IPS-11a (cell line): ENCODE results near the gene CTNNBL1.
"Not testable (repeated sequence)": the region's sequence is repeated elsewhere in the genome, so short reads cannot be mapped to it uniquely, and the experiment has no call there.

Source experiments
- H3K4me3 ChIP-seq: one replicate; pipeline ENCODE4 v1.5.1; 2013; ENCODE audit warnings: low read depth, low read length, control low read depth

The CTNNBL1 gene

DNA sequence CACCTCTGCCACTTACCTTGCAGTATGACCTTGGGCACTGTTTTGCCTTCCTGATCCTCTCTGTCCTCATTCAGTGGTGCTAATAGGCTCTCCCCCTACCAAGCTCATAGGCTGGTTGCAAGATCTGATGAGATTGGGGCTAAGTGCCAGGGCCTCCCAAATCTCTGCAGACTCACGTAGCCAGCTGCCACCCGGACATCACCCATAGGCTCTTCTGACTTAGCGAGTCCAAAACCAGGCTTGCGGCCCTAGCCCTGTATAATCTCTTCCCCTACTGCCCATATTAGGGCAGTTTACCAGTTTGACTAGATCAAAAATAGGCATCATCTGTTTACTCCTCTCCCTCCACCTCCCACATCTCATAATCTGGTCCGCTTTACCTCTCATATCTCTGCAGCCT, 154.9 kb downstream of the CTNNBL1 start:
- H3K4me3 ChIP-seq: no peak overlapping the region

GRCh38 chr20:37849156-37849555, 155.3 kb downstream of the CTNNBL1 start:
- no peak overlapping the region for H3K4me3 ChIP-seq

- no peak overlapping the region for H3K4me3 ChIP-seq
These were observed 155.7 kb downstream of the CTNNBL1 start for GRCh38 chr20:37849566-37849965.

GRCh38 chr20:37850036-37850592, 156.3 kb downstream of the CTNNBL1 start:
- H3K4me3 ChIP-seq: no peak overlapping the region

GRCh38 chr20:37850724-37851355, 157.0 kb downstream of the CTNNBL1 start:
- no peak overlapping the region for H3K4me3 ChIP-seq

GRCh38 chr20:37852666-37853065, 158.8 kb downstream of the CTNNBL1 start:
- no peak overlapping the region for H3K4me3 ChIP-seq

- H3K4me3 ChIP-seq: no peak overlapping the region
These were observed 160.1 kb downstream of the CTNNBL1 start for GRCh38 chr20:37853823-37854375.

DNA sequence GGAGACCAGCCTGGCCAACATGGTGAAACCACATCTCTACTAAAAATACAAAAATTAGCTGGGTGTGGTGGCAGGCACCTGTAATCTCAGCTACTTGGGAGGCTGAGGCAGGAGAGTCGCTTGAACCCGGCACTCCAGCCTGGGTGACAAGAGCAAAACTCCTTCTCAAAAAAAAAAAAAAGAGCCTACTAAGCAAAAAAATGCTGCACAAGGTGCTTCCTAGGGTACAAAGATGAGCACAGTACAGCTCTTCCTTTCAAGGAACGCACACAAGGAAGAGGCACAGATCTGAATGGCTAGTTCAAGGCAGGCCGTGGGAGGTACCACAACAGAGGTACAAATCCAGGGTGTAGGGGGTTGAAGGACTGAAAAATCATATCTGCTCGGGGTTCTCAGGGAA, 162.2 kb downstream of the CTNNBL1 start:
- H3K4me3 ChIP-seq: not testable (repeated sequence)

DNA sequence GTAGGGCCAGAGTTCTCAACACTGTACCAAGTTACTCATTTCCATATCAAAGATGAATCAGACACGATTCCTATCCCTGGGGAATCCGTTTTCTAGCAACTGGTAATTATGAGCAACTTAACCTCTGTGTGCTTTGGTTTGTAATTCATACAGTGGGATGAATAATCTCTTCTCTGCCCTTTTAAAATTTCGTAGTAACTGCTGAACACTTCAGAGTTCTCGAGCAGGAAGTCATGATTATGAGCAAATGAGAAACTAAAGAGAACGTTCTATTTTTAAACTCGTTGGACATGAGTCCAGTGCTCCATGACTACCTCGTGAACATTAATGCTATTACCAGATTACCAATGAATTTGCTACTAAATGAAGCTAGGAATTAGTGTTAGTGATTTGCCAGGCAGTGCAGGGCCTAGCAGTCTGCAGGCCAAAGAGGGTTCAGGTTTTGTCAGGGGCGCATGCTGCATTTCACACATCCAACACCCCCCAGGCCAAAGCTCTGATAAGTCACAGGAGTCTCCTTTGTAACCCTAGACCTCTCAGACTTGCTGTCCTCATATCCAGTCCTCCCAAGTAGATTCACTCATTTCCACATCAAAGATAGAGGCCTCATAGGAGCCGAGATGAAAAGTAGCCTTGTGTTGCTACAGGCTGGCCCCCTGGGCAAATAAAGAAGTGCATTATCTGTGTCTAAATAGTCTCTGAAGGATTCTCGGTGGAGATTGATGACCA, 163.3 kb downstream of the CTNNBL1 start:
- H3K4me3 ChIP-seq: no peak overlapping the region

DNA sequence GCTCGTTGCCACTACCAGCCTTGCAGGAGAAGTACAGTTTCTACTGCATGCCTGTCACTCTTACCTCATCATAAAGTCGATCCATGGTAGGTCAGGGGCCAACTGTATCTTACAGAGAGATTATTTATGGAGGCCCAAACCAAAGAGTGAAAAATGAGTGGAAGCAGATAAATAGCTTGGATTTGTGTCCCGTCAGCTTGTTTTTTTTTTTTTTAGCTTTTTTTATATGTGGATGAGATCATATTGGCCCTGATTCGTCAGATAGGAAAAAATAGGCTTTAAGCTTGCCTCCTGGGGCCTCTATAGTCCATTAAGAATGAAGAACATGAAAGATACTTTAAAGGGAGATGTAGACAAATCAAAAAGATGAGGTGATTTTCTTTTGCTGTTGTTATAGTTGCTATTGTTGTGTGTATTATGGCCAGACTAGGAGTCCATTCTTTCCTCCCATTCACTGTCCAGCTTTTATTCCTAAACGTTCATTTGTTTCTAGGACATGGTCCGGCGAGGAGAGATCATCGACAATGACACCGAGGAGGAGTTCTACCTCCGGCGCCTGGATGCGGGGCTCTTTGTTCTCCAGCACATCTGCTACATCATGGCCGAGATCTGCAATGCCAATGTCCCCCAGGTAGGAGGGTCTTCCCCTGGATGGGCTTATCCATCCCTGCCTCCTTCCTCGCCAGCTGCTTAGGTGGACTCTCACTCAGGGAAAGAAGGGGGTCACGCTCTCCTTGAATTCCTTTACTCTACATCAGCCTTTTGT, 165.8 kb downstream of the CTNNBL1 start:
- H3K4me3 ChIP-seq: no peak overlapping the region

DNA sequence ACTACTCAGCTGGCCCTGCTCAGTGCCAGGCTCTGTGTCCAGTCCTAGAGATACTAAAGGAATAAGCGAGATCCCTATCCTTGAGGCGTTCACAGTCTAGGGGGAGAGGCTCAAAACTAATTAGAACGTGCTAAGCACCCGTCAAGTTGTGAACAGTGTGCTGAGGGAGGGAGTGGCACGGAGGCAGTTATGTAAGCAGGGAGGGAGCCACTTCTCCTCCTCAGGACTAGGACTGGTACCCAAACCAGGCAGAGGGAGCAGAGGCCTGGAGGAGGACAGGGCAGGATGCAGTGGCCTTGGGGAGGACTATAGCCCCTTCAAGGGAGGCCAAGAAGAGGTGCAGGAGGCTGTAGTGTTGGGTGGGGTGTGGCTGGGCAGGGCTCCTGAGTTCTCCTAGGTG, 169.5 kb downstream of the CTNNBL1 start:
- no peak overlapping the region for H3K4me3 ChIP-seq

DNA sequence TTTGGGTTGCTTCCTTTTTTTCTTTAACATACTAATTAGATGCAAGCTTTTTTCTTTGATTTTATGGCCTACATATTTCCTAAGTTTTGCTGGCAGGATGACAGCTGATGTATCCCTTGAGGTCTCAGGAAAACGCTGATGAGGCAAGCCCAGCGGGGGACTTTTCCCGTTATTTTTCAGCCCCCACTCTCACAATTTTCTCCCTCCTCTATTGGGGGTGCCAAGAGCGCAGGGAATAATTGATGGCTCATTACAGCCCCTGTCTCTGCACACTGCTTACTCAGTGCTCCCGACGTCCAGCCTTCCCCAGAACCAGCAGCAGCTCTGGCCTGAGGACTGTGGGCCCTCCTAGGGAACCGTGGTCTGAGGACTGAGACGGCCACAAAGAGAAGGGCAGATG, 170.5 kb downstream of the CTNNBL1 start:
- H3K4me3 ChIP-seq: no peak overlapping the region

DNA sequence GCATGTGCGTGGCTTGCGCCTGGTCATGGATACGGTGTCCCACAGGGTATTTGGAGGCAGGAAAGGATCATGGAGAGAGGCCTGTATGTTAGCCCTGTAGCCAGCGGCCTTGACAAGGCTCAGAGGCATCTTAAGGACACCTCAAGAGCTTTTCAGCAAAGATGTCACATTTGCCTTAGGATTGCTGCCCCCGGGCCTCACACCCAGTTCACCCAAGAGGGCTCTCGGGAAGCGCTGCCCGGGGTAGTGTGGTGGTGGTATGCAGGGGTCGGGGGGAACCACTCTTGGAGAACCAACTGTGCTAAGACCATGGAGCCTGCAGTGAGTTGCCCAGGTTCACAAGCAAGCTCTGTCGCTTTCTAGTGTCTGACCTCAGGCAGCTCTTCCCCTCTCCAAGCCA, 172.2 kb downstream of the CTNNBL1 start:
- no peak overlapping the region for H3K4me3 ChIP-seq

- H3K4me3 ChIP-seq: no peak overlapping the region
These were observed 173.7 kb downstream of the CTNNBL1 start for GRCh38 chr20:37867289-37868195.

DNA sequence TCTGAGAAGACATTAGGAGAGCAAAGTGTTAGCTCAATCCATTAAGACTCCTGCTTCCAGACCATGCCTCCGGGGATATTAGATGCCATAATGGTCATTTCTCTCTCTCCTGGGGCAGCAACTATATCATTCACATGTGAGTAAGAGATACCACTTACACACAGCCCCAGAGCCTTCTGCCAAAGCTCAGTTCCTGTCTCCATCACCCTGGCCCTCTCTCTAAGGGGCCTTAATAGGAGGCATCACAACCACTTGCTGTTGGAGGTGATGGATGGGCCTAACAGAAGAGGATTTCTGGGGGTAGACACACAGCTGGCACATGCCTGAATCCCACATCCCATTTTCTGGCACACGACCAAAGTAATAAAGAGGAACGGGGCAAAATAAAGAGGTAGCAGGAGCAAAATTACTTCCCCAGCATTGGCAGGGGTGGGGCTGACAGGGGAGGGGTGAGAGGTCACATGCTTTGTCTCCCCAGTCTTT, 175.1 kb downstream of the CTNNBL1 start:
- no peak overlapping the region for H3K4me3 ChIP-seq

DNA sequence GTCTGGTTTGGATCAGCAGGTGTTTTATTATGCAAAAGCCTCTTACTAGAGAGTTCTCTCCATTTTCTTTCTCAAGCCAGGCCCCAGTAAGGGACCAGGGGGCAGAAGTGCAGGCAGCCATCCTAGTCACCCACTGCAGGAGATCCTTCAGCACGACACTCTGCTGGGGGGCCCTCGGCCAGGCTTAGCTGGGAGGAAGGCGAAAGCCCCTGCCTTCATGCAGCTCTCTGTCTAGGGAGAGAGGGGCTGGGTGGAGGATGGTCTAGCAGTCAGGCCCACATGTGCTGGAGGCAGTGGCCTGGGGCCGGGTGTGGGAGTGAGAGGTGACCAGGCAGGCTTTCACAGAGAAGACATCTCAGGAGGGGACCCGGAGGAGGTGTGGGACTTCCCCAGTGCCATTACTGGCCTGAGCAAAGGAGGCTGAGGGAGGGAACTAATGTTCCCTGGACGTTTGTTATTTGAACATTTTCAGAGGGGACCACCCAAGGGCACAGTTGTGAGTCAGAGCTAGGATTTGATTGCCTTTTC, 175.6 kb downstream of the CTNNBL1 start:
- no peak overlapping the region for H3K4me3 ChIP-seq

DNA sequence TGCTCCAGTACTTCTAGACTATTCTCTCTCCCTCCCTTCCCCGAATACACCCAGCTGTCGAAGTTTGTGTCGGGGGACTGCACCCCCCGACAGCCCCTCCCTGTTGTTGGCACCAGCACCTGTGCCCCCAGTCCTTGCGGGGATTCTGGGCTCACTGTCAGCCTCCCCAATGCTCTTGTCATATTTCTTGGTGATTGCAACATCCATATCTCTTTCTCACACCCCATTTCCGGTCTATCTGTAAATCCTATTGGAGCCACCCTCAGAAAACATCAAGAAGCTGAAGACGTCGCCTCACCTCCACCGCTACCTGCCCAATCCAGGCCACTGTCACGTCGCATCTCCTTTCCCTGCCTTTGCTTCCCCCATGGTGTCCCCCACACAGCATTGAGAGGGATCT, 176.5 kb downstream of the CTNNBL1 start:
- H3K4me3 ChIP-seq: no peak overlapping the region

- no peak overlapping the region for H3K4me3 ChIP-seq
These were observed 177.9 kb downstream of the CTNNBL1 start for GRCh38 chr20:37871751-37872150.

DNA sequence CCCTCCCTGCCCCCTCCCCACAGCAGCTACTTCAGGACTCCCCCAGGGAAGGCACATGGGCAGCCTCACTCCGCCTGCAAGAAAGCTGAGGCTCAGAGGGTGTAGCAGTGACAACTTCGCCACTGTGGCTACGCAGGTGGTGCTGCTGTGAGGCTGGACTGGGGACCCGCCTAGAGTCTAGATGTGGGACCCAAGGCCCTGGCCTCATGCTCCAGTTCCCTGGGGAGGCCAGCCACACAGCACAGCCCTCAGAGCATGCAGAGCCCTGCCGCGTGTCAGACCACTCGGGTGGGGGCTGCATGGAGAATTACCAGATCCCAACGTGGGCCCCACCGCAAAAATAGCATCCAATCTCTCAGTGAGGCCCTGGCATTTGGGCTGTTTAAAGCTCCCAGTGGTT, 178.3 kb downstream of the CTNNBL1 start:
- no peak overlapping the region for H3K4me3 ChIP-seq

GRCh38 chr20:37873884-37874283, 180.1 kb downstream of the CTNNBL1 start:
- no peak overlapping the region for H3K4me3 ChIP-seq
